ENCODE measurements around the gene S100Z. TPM values are rescaled to one million over a fixed set of nuclear protein-coding genes. Genes with fewer than 3 reads are reported as not detected.
A peak's percentile ranks its signal among the peaks of the same experiment; 100 is the strongest.
"Not testable (repeated sequence)": the region's sequence is repeated elsewhere in the genome, so short reads cannot be mapped to it uniquely, and the experiment has no call there.

S100Z gene
- polyA plus RNA-seq, 6 donors from 2014 or later = not detected

- Mint-ChIP-seq H3K4me3 (no peak overlapping the region), H3K4me1 (peaks cover 0 to 2% (median 0%) of the 10 kb centered on the region in 3 donors), H3K27ac (no peak overlapping the region), H3K9me3 (no peaks in the 10 kb centered on the region), H3K27me3 (no peaks in the 10 kb centered on the region), H3K36me3 (no peaks in the 10 kb centered on the region)
- no peak for DNase-seq
- no peak for ATAC-seq (ENCODE audit: low read depth in 2 of 2)
Observed at GRCh38 chr5:76866503-76866902, 16.7 kb downstream of the S100Z start.

GRCh38 chr5:76867038-76867437 lies 17.2 kb downstream of the S100Z start:
- Mint-ChIP-seq H3K4me1 (peaks cover 0 to 2% (median 0%) of the 10 kb centered on the region in 3 donors), H3K36me3 (no peaks in the 10 kb centered on the region), H3K4me3 (peak overlapping the region in 1 of 8 donors; percentile 17), H3K27ac (no peak overlapping the region), H3K9me3 (no peaks in the 10 kb centered on the region), H3K27me3 (no peaks in the 10 kb centered on the region)
- DNase-seq (no peak), ATAC-seq (ENCODE audit: low read depth in 2 of 2) (no peak)

GRCh38 chr5:76867827-76868693 lies 18.2 kb downstream of the S100Z start:
- DNase-seq = peak; percentile 32

GRCh38 chr5:76870046-76870445 lies 20.2 kb downstream of the S100Z start:
- Mint-ChIP-seq H3K4me3 (no peak overlapping the region), H3K27me3 (no peaks in the 10 kb centered on the region), H3K27ac (no peak overlapping the region), H3K9me3 (no peaks in the 10 kb centered on the region), H3K36me3 (no peaks in the 10 kb centered on the region), H3K4me1 (peaks cover 10 to 12% (median 11%) of the 10 kb centered on the region in 3 donors)
- DNase-seq (no peak), ATAC-seq (ENCODE audit: low read depth in 2 of 2) (no peak)

More at GRCh38 chr5:76867827-76868693, 18.2 kb downstream of the S100Z start:
- Mint-ChIP-seq H3K4me3 (no peak overlapping the region), H3K27me3 (no peaks in the 10 kb centered on the region), H3K27ac (no peak overlapping the region), H3K36me3 (no peaks in the 10 kb centered on the region), H3K4me1 (peaks cover 0 to 2% (median 0%) of the 10 kb centered on the region in 3 donors), H3K9me3 (no peaks in the 10 kb centered on the region)
- peak; percentile 48 to 66 for ATAC-seq (ENCODE audit: low read depth in 2 of 2)

- H3K27ac Mint-ChIP-seq = peak overlapping the region in 1 of 6 donors; percentile 5
- peak; percentile 74 to 90 for ATAC-seq (ENCODE audit: low read depth in 2 of 2)
- peak overlapping the region in 2 of 8 donors; percentile 36 to 50 for H3K4me3 Mint-ChIP-seq
- no peaks in the 10 kb centered on the region for H3K36me3 Mint-ChIP-seq
- peak; percentile 19 for DNase-seq
- no peaks in the 10 kb centered on the region for H3K9me3 Mint-ChIP-seq
- peaks cover 10 to 13% (median 12%) of the 10 kb centered on the region in 3 donors for H3K4me1 Mint-ChIP-seq
- no peaks in the 10 kb centered on the region for H3K27me3 Mint-ChIP-seq
Observed at GRCh38 chr5:76874088-76874581, 24.3 kb downstream of the S100Z start.

- DNase-seq (no peak), ATAC-seq (ENCODE audit: low read depth in 2 of 2) (no peak)
- Mint-ChIP-seq H3K4me3 (no peak overlapping the region), H3K4me1 (no peaks in the 10 kb centered on the region), H3K27me3 (peaks cover 6 to 20% (median 12%) of the 10 kb centered on the region in 3 donors), H3K27ac (peak overlapping the region in 1 of 6 donors; percentile 70), H3K36me3 (no peaks in the 10 kb centered on the region), H3K9me3 (no peaks in the 10 kb centered on the region)
Observed at GRCh38 chr5:76888733-76889300, 39.0 kb downstream of the S100Z start.

GRCh38 chr5:76893294-76893693 lies 43.5 kb downstream of the S100Z start:
- H3K27me3 Mint-ChIP-seq = peaks cover 0 to 7% (median 0%) of the 10 kb centered on the region in 3 donors
- peak overlapping the region in 1 of 6 donors; percentile 54 for H3K27ac Mint-ChIP-seq
- DNase-seq (no peak), ATAC-seq (ENCODE audit: low read depth in 2 of 2) (no peak)
- peaks cover 5 to 24% (median 8%) of the 10 kb centered on the region in 7 donors for H3K9me3 Mint-ChIP-seq
- H3K4me3 Mint-ChIP-seq = no peak overlapping the region
- H3K36me3 Mint-ChIP-seq = peaks cover 0 to 6% of the 10 kb centered on the region in 2 donors
- no peaks in the 10 kb centered on the region for H3K4me1 Mint-ChIP-seq

- H3K4me1 Mint-ChIP-seq = no peaks in the 10 kb centered on the region
- H3K9me3 Mint-ChIP-seq = peaks cover 14 to 52% (median 29%) of the 10 kb centered on the region in 7 donors
- DNase-seq (no peak), ATAC-seq (ENCODE audit: low read depth in 2 of 2) (no peak)
- no peak overlapping the region for H3K4me3 Mint-ChIP-seq
- H3K27me3 Mint-ChIP-seq = peaks cover 0 to 6% (median 5%) of the 10 kb centered on the region in 3 donors
- peaks cover 10 to 29% of the 10 kb centered on the region in 2 donors for H3K36me3 Mint-ChIP-seq
- H3K27ac Mint-ChIP-seq = no peak overlapping the region
Observed at GRCh38 chr5:76896196-76896595, 46.4 kb downstream of the S100Z start.

GRCh38 chr5:76901522-76901921 lies 51.7 kb downstream of the S100Z start:
- H3K4me3 Mint-ChIP-seq = no peak overlapping the region
- H3K4me1 Mint-ChIP-seq = no peaks in the 10 kb centered on the region
- H3K36me3 Mint-ChIP-seq = peaks cover 10 to 32% of the 10 kb centered on the region in 2 donors
- peaks cover 0 to 5% (median 0%) of the 10 kb centered on the region in 3 donors for H3K27me3 Mint-ChIP-seq
- DNase-seq (no peak), ATAC-seq (ENCODE audit: low read depth in 2 of 2) (no peak)
- H3K9me3 Mint-ChIP-seq = peaks cover 10 to 69% (median 35%) of the 10 kb centered on the region in 7 donors
- H3K27ac Mint-ChIP-seq = no peak overlapping the region

GRCh38 chr5:76908166-76908565 lies 58.4 kb downstream of the S100Z start:
- H3K4me1 Mint-ChIP-seq = no peaks in the 10 kb centered on the region
- no peaks in the 10 kb centered on the region for H3K36me3 Mint-ChIP-seq
- peaks cover 0 to 6% (median 2%) of the 10 kb centered on the region in 7 donors for H3K9me3 Mint-ChIP-seq
- no peak for DNase-seq
- ATAC-seq (ENCODE audit: low read depth in 2 of 2) = no peak
- H3K27ac Mint-ChIP-seq = no peak overlapping the region
- no peak overlapping the region for H3K4me3 Mint-ChIP-seq
- no peaks in the 10 kb centered on the region for H3K27me3 Mint-ChIP-seq

GRCh38 chr5:76910344-76910933 lies 60.6 kb downstream of the S100Z start:
- not testable (repeated sequence) for DNase-seq; H3K27ac Mint-ChIP-seq; H3K27me3 Mint-ChIP-seq; H3K9me3 Mint-ChIP-seq; H3K4me3 Mint-ChIP-seq; H3K36me3 Mint-ChIP-seq; H3K4me1 Mint-ChIP-seq; ATAC-seq (ENCODE audit: low read depth in 2 of 2)

GRCh38 chr5:76914671-76915070 lies 64.9 kb downstream of the S100Z start:
- not testable (repeated sequence) for ATAC-seq (ENCODE audit: low read depth in 2 of 2); H3K27me3 Mint-ChIP-seq; H3K27ac Mint-ChIP-seq; DNase-seq; H3K36me3 Mint-ChIP-seq; H3K9me3 Mint-ChIP-seq; H3K4me1 Mint-ChIP-seq; H3K4me3 Mint-ChIP-seq

GRCh38 chr5:76918539-76918938 lies 68.7 kb downstream of the S100Z start:
- H3K4me1 Mint-ChIP-seq = no peaks in the 10 kb centered on the region
- no peak overlapping the region for H3K4me3 Mint-ChIP-seq
- ATAC-seq (ENCODE audit: low read depth in 2 of 2) = no peak
- H3K9me3 Mint-ChIP-seq = peaks cover 0 to 8% (median 4%) of the 10 kb centered on the region in 7 donors
- no peaks in the 10 kb centered on the region for H3K36me3 Mint-ChIP-seq
- peaks cover 0 to 4% (median 0%) of the 10 kb centered on the region in 3 donors for H3K27me3 Mint-ChIP-seq
- H3K27ac Mint-ChIP-seq = no peak overlapping the region
- no peak for DNase-seq
